HCT116 (cell line): Measurements from ENCODE around the gene TNFAIP3.
"Not testable (repeated sequence)": the region's sequence is repeated elsewhere in the genome, so short reads cannot be mapped to it uniquely, and the experiment has no call there.

Source experiments
- CEBPB ChIP-seq: IDR thresholded peaks from 2 replicates; pipeline ENCODE4 v1.6.1; 2012; ENCODE audit warnings: low read depth
- CTCF ChIP-seq, 3 experiments: fragments of 200-600 bp in 1 of 3; sonication (generic) in 1 of 3; IDR thresholded peaks in 2 of 3; conservative IDR thresholded peaks in 1 of 3; 2 replicates each; pipeline ENCODE4 v1.5.1; 2012 to 2017; ENCODE audit warnings: low read depth in 2 of 3, low read length in 2 of 3, antibody characterized with exemption in 1 of 3, borderline replicate concordance in 1 of 3, control low read depth in 1 of 3, mild to moderate bottlenecking in 1 of 3, mixed read lengths in 1 of 3, mixed run types in 1 of 3, moderate library complexity in 1 of 3; ENCODE audit not compliant: insufficient read depth in 1 of 3
- EGR1 ChIP-seq: IDR thresholded peaks from 2 replicates; pipeline ENCODE4 v1.6.1; 2012; ENCODE audit warnings: low read depth
- EZH2 ChIP-seq: fragments of 200-600 bp; sonication (generic); IDR thresholded peaks from 2 replicates; pipeline ENCODE4 v1.6.1; 2017; ENCODE audit warnings: antibody characterized with exemption, mixed run types
- MAX ChIP-seq: IDR thresholded peaks from 2 replicates; pipeline ENCODE4 v1.6.1; 2012
- POLR2A ChIP-seq: IDR thresholded peaks from 2 replicates; pipeline ENCODE4 v1.7.0; 2011; ENCODE audit warnings: borderline replicate concordance; ENCODE audit not compliant: insufficient read depth, insufficient read length; ENCODE audit errors: extremely low read depth
- POLR2AphosphoS5 ChIP-seq: IDR thresholded peaks from 2 replicates; pipeline ENCODE4 v1.6.1; 2011; ENCODE audit warnings: mild to moderate bottlenecking, low read depth, low read length, moderate library complexity
- RAD21 ChIP-seq: IDR thresholded peaks from 2 replicates; pipeline ENCODE4 v1.6.1; 2012; ENCODE audit warnings: low read depth, mild to moderate bottlenecking
- REST ChIP-seq: IDR thresholded peaks from 2 replicates; pipeline ENCODE4 v1.6.1; 2012; ENCODE audit warnings: low read depth
- SP1 ChIP-seq: IDR thresholded peaks from 2 replicates; pipeline ENCODE4 v1.6.1; 2012; ENCODE audit warnings: low read depth

GRCh38 chr6:137844773-137845172 lies 22.3 kb upstream of the TNFAIP3 start:
- not testable (repeated sequence) for TF ChIP-seq CTCF (IDR thresholded peaks at IDR 0.05 in 2 of 3, conservative IDR thresholded peaks at IDR 0.05 in 1 of 3; ENCODE audit: borderline replicate concordance in 1 of 3, insufficient read depth in 1 of 3, low read depth in 2 of 3, low read length in 2 of 3); EZH2; CEBPB; POLR2A; EGR1; POLR2AphosphoS5; SP1; MAX; RAD21; REST
